Kidney glomerular epithelial cell (primary cell): Measurements from ENCODE around the gene ADGRD1.

Experiments used
- DNase-seq: peaks from one replicate; lab custom pipeline; 2025; lab: John Stamatoyannopoulos, UW

Gene ADGRD1

DNA sequence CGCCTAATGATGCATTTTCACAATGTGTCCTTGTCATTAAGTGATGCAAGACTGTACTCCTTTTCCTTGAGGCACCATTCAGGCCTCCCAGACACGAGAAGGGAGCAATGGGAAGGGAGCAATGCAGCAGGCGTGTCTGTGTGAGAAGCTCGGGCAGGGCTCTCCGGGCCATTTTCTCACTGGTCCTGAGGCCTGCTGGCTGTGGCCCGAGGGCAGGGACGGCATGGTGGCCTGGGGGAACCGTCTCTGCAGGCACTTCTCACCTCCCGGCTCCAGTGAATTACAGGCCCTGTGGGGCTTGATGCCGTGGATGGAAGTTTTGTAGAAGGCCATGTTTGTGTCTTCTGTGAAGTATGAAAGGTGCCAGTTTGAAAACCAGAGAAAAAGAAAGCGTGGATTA, 71.0 kb downstream of the ADGRD1 start:
- DNase-seq: no peak

DNA sequence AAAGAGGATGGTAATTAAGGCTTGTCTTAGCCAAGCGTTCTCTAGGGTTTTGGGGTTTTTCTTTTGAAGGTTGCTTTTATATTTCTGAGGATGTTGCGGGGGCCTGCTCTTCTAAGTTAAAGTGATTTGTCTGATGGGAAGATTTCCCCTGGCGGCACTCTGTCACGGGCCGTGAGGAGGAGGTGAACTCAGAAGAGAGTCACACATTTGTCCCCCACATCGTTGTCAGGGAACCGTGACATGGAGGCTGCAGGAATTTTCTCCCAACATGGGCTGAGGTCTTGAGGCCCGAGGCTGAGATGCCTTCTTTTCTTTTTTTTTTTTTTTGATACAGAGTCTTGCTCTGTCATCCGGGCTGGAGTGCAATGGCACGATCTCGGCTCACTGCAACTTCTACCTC, 71.5 kb downstream of the ADGRD1 start:
- no peak for DNase-seq

DNA sequence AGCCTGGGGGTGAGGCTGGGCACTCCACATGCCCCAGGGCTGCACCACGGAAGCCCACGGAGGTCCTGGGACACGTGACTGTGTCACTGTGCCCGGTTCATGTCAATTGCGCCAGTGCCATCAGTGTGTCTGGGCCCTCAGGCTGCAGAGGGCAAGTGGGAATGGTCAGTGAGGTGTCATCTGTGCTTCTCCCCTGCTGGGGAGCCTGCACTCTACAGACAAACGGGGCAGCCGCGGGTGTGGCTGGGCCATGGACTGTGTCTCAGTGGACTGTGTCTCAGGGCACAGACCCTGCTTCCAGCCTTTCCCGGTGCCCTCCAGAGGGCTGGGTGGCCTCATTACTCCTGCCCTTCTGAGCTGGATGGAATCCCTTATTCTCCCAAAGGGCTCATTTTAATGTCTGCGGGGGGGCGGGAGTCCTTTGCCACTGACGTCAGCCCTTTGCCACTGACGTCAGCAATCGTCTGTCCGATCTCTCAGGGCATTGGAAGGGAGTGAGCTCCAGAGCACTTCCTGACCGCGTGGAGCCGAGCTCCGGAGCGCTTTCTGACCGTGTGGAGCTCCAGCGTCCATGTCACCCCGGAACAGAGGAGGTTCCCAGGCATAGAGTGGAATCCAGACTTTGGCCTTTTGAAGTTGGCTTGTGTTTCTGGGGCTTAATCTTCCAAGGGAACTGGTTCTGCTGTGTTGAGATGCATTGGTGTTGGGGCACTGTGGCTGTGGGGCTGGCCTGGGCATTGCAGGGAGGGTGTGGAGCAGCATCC, 72.4 kb downstream of the ADGRD1 start:
- DNase-seq: no peak

DNA sequence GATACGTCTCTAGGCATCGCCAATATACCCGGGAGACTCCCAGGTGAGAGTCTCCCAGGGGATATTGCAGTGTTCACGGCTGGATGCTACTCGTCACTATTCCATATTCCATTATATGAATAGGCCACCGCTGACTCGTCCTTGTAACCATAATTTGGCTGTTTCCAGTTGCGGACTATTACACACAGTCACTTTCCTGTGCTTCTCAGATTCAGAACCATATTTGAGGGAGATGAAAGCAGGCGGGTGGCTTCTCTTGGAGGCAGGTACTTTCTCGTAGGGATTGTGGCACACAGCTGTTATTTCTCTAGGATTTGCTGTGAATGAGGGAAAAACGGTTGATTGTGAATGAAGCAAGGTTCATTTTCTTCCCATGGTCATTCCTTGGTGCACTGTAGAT, 73.0 kb downstream of the ADGRD1 start:
- DNase-seq: no peak

DNA sequence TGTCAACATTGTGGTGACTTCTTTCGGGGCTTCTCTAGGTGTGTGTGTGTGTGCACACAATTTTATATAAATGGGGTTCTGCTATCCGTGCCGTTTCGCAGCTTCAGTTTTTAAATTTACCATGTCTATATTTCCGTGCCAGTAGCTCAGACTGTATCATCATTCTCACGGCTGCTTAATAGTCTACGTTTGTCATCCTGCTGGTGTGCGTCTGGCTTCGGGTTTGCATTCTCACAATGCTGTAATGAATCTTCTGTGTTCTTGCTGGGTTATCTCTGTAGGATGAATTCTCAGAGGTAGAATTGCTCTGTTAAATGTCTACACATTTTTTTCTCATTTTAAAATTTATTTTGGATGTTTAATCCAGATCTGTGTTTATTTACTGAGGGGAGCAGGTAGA, 73.6 kb downstream of the ADGRD1 start:
- no peak for DNase-seq

DNA sequence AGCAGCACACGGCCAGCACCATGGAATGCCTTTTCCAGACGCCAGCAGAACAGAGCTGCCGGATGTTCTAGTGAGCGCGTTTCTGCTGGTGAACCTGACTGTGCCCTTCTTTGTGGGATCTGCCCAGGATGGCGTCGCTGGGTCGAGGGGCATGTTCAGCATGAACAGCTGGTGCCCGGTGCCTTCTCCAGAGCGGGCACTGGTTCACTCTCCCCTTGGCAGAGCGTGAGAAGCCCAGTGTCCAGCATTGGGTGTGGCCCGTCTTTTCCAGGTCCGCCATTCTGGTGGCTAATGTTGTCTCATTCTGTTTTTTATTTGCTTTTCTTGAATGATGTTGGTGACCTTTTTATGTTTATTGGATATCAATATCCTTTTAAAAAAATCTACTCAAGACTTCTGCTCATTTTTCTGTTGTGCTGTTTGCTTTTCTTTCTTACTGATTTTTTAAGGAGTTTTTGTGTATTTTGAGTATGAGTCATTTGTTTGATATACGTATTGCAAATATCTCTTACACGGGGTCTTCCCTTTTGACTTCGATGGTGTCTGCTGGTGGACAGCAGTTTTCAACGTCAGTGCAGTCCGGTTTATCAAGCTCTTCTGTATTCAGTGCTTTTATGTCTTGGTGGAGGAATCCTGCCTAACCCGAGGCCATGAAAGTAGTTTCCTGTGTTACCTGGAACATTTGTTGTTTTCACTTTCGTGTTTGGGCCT, 74.3 kb downstream of the ADGRD1 start:
- DNase-seq: no peak

DNA sequence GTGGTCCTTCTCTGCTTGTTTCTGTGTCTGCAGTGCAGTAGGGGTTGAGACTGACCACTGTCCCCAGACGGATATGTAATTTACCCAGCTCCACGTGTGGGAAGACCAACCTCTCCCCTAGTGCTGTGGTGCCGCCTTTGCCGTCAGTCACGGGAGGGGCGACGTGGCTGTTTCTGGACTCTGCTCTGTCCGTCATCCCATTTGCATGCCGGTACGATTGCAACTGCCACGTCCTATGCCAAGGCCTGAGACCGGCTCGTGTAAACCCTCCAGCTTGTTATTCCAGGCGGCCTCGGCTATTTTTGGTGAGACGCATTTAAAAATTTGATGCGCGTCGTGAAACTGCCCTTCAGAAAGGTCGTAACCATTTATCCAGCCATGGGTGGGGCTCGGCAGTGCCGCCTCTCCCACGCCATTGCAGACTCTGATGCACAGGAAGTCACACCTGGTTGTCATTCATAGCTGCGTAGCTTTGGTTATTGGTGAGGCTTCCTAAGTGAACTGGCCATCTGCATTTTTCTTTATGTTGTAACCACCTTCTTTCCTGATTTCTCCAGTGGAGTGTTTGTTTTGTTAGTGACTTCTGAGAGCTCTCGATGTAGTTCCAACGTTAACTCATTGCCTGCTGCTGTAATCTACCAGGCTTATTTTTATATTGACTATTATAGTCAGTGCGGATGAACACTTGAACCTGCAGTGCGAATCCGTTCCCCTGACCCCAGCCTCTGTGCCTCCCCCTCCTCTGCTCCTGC, 75.1 kb downstream of the ADGRD1 start:
- no peak for DNase-seq

DNA sequence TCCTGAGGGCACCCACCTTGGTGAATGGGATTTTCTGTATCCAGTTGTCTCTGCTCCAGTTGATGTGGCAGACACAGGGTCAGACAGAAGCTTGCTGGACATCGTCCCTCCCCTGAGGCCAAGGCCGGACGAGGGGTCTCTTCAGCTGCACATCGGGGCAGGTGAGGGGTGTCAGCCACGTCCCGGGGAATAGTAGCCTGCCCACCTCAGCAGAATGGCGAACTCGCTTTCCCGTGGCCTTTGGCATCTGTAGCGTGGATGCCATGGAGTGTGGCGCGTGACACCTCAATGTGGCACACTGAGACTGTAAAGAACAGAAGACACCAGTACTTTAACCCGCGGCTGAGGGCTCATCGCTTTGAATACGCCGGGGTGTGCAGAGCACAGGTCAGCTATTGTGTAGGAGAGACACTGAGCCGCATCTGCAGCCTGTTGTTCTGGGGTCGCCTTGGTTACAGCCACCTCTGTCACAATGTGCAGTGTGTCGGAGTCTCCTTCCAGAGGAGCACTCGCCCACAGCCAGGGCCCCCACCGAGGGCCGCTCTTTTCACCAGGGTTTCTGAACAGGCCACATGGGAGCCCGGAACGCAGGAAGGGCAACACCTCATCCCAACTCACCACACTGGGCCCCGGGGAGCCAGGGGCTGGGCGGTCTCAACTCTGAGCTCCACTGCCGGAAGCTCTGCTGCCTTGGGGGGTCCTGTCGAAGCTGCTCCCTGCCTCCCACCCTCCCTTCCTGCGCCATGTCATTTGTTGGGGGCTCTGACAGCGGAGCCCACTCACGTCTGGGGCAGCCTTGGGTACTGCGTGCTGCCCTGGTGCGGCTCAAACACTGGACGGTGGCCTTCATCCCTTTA, 77.0 kb downstream of the ADGRD1 start:
- DNase-seq: no peak

DNA sequence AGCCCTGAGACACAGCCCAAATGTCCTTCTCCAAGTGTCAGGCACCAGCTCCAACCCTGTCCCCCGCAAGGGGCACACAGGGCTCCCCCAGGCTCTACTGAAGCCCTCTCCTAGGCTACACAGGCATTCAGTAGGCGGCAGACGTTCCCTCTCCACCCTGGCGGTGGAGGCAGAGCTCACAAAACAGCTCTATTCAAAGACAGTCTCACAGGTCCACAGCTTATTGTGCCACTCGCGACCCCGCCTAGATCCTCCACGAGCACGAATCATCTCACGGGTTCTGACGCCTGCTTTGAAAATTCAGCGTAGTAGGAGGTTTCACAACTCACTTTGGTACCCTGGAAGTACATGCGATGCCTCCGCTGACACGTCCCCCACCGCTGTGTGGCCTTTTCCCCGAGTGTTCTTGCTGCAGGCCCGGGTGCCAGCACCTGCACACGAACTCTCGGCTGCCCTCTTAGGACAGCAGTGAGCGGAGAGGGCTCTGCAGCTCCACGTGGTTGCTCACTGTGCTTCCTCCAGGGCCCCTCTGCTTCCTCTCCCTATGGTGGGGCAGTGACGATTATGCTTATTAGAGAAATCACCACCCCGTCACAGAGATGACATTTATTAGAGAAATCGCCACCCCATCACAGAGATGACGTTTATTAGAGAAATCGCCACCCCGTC, 78.5 kb downstream of the ADGRD1 start:
- no peak for DNase-seq

DNA sequence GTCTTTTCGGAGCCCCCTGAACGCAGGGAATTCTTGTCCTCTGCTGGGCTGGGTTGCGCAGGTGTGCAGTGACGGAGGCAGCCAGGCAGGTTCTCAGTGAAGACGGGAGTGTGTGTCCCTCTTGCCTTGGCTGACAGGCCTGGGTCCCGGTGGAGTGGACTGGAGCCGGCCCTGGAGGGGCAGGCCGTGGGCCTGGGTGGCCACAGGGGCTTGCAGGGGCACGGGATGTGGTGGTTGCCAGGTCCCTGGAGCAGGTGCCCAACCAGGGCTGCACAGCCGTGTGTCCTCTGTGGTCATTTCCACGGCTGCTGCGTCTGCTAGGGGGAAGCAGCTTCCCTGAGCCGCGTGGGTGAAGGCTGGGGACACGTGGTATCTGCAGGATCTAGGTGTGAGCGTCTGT, 79.8 kb downstream of the ADGRD1 start:
- no peak for DNase-seq

DNA sequence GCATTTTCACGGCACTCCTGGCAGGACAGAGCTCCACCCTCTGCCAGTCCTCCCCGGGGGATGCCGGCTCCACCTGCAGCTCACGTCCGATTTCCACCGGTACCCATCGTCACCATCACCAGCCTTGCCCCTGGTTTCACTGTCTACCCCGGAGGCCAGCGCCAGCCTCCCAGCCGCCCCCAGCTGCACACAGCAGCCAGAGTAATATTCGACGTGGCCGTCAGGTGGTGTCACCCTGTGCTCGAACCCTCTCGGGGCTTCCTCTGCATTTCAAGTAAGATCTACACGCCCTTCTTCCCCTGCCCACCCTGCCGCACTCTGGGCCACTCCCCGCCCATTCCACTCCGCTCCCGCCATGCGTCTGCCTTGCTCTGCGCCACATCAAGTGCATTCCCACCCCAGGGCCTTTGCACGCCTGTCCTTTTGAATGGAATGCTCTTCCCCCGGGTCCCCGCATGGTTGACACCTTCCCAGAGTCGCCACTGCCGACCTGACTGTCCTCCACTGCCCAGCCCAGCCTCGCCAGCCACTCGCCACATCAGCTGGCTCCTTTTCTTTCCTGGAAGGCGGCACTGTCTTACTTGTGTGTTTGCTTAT, 80.3 kb downstream of the ADGRD1 start:
- DNase-seq: no peak

DNA sequence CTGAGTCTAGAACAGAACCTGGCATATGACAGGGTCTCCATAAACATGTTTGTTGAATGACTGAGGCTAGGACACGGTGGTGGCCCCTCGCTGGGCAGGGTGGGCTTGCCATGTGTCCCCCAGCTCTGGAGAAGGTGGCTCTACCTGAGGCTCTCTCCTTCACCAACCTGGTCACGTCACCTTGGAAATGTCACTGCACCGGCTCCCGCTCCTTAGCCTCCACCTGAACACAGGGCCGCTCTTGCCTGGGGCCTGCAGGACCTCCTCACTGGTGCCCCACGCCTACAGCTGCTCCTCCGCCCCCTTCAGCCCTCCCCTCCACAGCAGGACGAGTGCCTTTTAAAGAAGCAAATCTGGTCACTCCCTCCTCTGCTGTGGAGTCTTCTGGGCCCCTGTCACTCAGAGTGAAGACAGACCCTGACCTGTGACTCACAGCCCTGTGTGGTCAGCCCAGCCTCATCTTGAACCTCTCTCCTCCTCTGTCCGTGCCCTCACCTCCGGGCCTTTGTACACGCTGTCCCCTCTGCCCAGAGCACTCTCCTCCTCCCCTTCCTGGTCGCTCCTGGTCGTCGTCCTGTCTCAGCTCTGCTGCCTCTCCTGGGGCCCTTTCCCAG, 81.0 kb downstream of the ADGRD1 start:
- no peak for DNase-seq

DNA sequence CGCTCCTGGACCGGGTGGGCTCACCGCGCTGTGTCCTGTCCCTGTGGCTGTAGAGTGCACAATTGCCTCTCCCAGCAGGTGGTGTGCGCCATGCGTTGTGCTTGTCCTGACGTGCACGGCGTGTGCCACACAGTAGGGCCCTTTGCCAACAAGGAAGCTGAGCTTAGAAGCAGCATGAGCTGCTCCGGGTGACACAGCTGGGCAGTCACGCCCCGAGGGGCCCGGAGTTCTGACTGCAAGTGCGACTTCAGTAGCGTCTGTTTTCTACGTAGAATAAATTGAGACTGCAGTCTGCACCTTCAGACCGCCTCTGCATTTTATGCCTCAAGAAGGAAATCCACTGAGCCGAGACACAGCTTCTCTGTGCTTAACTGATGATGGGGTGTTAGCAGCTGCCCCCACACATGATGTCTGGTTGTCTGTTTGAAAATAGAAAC, 81.6 kb downstream of the ADGRD1 start:
- no peak for DNase-seq

DNA sequence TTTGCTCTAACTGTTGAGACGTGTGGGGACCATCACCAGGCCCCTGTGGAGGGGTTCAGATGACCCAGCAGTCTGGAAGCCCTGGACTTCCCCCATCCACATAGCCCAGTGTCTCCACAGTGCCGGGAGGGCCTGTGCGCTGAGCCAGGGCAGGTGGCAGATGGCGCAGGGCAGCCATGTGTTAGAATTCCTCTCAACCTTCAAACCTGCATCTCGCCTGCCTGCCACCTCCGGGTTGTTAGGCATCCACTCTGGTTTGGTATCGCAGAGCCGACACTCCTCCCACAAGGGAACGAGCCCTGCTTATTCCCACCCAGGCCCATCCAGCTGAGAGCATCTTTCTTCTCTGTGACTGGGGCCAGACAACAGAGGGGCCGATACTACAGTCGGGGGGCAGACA, 84.5 kb downstream of the ADGRD1 start:
- DNase-seq: no peak

DNA sequence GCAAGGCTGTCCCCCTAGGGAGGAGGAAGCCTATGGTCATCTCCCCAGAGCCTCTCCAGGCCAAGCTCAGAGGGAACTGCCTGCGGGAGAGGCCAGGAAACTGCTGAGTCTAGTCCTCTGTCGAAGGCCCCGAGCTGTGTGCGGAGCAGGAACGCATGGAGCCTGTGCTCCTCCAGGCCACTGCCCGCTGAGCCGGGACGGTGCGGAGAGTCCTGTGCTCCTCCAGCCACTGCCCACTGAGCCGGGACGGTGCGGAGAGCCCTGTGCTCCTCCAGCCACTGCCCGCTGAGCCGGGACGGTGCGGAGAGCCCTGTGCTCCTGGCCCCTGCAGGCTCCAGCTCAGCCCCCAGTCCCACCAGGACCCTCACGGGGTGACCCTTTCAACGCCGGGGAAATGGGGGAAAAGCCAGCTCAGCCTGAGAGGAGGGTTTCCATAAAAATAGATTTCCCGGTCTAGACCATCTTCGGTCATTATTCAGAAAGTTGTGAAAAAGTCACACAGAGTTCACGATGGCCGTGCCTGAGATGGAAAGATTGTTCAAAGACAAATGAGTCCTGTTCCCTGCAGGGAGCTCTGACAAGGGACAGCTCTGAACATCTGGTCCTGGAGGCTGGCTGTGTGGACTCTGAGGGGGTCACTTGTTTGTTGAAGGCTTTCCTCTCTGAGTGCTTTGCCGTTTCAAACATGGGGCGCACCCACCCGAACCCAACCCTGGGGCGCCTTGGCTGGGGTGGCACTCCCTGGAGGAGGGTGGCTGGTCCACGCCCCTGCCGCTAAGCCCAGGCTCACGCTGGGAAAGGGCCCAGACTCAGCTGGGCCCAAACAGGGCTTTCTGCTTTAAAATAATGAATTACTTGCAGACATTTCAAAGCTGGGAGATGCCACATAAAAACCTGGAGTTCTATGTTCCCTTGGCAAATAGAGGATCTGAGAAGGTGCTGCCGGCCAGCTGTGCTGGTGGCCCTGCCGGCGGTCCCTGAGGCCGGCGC, 85.5 kb downstream of the ADGRD1 start:
- no peak for DNase-seq

DNA sequence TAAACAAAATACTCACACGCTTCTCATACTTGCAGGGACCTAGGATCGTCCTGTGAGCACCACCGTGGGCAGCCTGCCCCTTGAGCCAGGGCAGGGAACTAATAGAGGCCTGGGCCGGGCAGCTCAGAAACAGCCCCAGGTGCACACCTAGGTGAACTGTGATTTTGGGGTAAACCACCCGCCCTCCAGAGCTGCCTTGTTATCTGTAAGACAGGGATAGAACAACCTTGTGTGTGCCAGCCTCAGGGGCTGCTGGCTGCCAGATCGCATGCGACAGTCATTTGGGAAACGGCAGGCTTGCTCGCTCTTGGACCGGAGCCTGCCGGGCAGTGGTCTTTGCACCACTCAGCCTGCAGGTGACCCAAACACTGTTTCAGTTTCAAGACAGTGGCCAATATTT, 86.8 kb downstream of the ADGRD1 start:
- no peak for DNase-seq

DNA sequence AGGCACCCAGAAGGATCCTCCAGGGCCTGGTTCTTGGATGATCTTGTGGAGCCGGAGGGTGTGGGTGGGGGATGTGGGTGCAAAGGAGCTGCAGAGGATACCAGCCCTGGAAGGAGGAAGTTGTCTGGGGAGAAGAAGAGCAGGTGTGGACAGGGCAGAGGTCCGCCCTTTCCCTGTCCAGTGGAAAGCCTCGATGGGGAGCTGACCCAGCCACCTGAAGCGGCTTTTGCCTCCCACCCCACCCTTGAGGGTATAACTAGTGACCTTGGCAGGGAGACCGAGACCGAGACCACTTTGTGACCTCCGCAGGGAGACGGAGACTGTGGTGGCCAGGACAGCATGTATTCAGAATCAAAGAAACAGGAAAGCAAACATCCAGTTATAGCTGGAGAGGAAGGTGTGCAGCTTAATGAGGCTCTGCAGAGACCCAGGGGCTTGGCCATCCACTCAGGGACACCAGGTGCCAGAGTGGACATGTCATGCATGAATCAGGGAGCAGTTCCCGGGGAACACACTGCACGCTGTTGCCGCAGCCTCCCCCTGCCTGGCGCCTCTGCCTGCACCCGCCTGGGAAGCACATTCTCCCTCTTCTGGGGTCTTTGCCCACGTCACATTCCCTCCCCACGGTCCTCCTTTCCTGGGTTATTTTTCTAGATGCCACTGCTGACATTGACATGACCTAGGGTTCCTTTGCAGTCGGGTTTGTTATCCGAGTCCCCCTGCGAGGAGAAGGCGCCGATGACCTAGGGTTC, 87.7 kb downstream of the ADGRD1 start:
- DNase-seq: no peak

DNA sequence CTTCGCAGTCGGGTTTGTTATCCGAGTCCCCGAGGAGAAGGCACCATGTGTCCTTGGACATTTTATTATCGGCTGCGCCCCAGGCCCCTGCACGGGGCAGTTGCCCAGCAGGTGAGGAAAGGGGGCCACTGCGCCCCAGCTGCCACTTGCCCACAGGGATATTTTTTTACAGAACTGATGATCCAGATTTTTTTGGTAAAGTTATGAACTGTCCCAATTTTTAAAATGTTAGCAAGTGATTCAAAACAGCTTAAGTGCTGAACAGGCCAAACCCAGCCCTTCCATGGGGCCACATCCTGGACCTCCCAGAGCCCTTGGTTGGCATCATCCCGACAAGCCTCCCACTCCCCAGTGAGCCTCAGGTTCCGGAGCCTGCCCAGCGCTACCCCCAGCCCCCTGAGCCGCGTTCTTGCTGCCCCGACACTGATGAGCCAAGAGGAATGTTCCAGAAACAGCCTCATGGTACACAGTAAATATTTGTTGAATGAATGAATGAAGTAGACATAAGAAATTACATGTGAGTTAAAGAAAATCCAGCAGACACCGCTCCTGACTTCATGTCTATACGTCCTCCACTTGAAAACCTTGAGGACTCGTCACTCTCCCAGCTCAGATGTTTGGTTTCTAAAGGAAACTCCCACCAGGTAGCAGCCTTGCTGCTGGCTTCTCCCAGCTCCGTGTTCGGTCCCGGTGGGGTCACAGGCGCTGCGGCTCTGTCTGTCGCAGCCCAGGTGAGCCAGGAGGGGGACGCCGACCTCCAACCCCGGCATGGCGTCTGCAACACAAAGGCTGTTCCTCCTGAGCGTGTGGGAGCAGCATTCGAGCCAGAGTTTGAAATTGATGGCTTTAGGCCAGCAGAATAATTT, 88.5 kb downstream of the ADGRD1 start:
- no peak for DNase-seq
